Measurements from ENCODE around the gene SDCCAG8. TPM values are rescaled to one million over a fixed set of nuclear protein-coding genes. Genes with fewer than 3 reads are reported as not detected.

The SDCCAG8 gene
- total RNA-seq, 2 donors from 2014 or later, result 29.0 to 34.5 TPM

- DNase-seq (ENCODE audit: low spot score), result no peak
- no peak overlapping the region for H3K4me3 ChIP-seq
- no peaks in the 10 kb centered on the region for H3K4me1 ChIP-seq
- no peaks in the 10 kb centered on the region for H3K36me3 ChIP-seq
- no peak overlapping the region for H3K27ac ChIP-seq
- H3K9me3 ChIP-seq, result no peaks in the 10 kb centered on the region
- no peaks in the 10 kb centered on the region for H3K27me3 ChIP-seq
- TF ChIP-seq CTCF (IDR thresholded peaks at IDR 0.05), result no peak
These were observed 139.0 kb downstream of the SDCCAG8 start for GRCh38 chr1:243394601-243395464.

GRCh38 chr1:243396424-243396823 is 140.6 kb downstream of the SDCCAG8 start:
- Histone ChIP-seq H3K4me1 (no peaks in the 10 kb centered on the region), H3K36me3 (no peaks in the 10 kb centered on the region), H3K27ac (no peak overlapping the region), H3K9me3 (no peaks in the 10 kb centered on the region), H3K4me3 (no peak overlapping the region), H3K27me3 (no peaks in the 10 kb centered on the region)
- DNase-seq (ENCODE audit: low spot score), result no peak
- TF ChIP-seq CTCF (IDR thresholded peaks at IDR 0.05), result no peak

- no peak for TF ChIP-seq CTCF (IDR thresholded peaks at IDR 0.05)
- Histone ChIP-seq H3K4me3 (no peak overlapping the region), H3K36me3 (no peaks in the 10 kb centered on the region), H3K27ac (no peak overlapping the region), H3K4me1 (no peaks in the 10 kb centered on the region), H3K9me3 (no peaks in the 10 kb centered on the region), H3K27me3 (no peaks in the 10 kb centered on the region)
- DNase-seq (ENCODE audit: low spot score), result no peak
These were observed 141.0 kb downstream of the SDCCAG8 start for GRCh38 chr1:243396876-243397275.

GRCh38 chr1:243397613-243398321 is 141.9 kb downstream of the SDCCAG8 start:
- Histone ChIP-seq H3K27ac (no peak overlapping the region), H3K4me1 (no peaks in the 10 kb centered on the region)
- TF ChIP-seq CTCF (IDR thresholded peaks at IDR 0.05), result no peak

GRCh38 chr1:243399561-243400155 is 143.8 kb downstream of the SDCCAG8 start:
- Histone ChIP-seq H3K9me3 (no peaks in the 10 kb centered on the region), H3K4me3 (no peak overlapping the region), H3K27ac (no peak overlapping the region), H3K36me3 (no peaks in the 10 kb centered on the region), H3K4me1 (no peaks in the 10 kb centered on the region), H3K27me3 (no peaks in the 10 kb centered on the region)
- DNase-seq (ENCODE audit: low spot score), result no peak
- TF ChIP-seq CTCF (IDR thresholded peaks at IDR 0.05), result no peak

More at GRCh38 chr1:243397613-243398321, 141.9 kb downstream of the SDCCAG8 start:
- no peaks in the 10 kb centered on the region for H3K36me3 ChIP-seq
- no peaks in the 10 kb centered on the region for H3K27me3 ChIP-seq
- H3K9me3 ChIP-seq, result no peaks in the 10 kb centered on the region
- no peak for DNase-seq (ENCODE audit: low spot score)
- H3K4me3 ChIP-seq, result no peak overlapping the region
